ENCODE measurements around the gene MUC20. TPM values are rescaled to one million over a fixed set of nuclear protein-coding genes. Genes with fewer than 3 reads are reported as not detected.

The MUC20 gene
- total and polyA plus RNA-seq, 9 of the 15 experiments (the other 6 are each of a cell fraction or from before 2014, with no cell fraction given): 0.03 to 0.23 (median 0.15) TPM; not detected in 3

GRCh38 chr3:195698647-195699387, 22.0 kb upstream of the MUC20 start (continued):
- peak; percentile 69 for TF ChIP-seq JUND (IDR thresholded peaks at IDR 0.05; ENCODE audit: borderline replicate concordance, low read depth, low read length)
- peak; percentile 69; the same call in 2 of the 3 replicates for TF ChIP-seq JUND (tag; IDR thresholded peaks at IDR 0.05; ENCODE audit: borderline replicate concordance, low read depth, low read length)
- TF ChIP-seq CUX1 (CRISPR knock-in tag; IDR thresholded peaks at IDR 0.05): no peak
- no peak for TF ChIP-seq HDAC8 (tag; IDR thresholded peaks at IDR 0.05)
- 0 out of 2 replicates have a peak, but pooled peaks have one; percentile 1 for TF ChIP-seq HLTF (IDR thresholded peaks at IDR 0.05)
- no peak for TF ChIP-seq FOSL1 (tag; conservative IDR thresholded peaks at IDR 0.05)
- peak; percentile 53; the same call in 1 of the 2 replicates for TF ChIP-seq PTRF (tag; IDR thresholded peaks at IDR 0.05)
- TF ChIP-seq JUN (IDR thresholded peaks at IDR 0.05; ENCODE audit: borderline replicate concordance, low read depth, low read length): 0 out of 2 replicates have a peak, but pooled peaks have one; percentile 32
- TF ChIP-seq JUN (CRISPR knock-in tag; IDR thresholded peaks at IDR 0.05; ENCODE audit: borderline replicate concordance): no peak
- no peak for TF ChIP-seq SREBF1 (IDR thresholded peaks at IDR 0.05; ENCODE audit: borderline replicate concordance, low read depth, low read length)
- 0 out of 2 replicates have a peak, but pooled peaks have one; percentile 41 for TF ChIP-seq GTF2E2 (tag; IDR thresholded peaks at IDR 0.05)
- no peak for TF ChIP-seq ASH1L (IDR thresholded peaks at IDR 0.05; ENCODE audit: borderline replicate concordance, low read depth, partially characterized antibody)
- TF ChIP-seq ATF3 (IDR thresholded peaks at IDR 0.05): peak; percentile 35; the same call in 1 of the 2 replicates
- TF ChIP-seq ATF3 (CRISPR knock-in tag; conservative IDR thresholded peaks at IDR 0.05): no peak
- peak; percentile 51; the same call in 1 of the 2 replicates for TF ChIP-seq CREM (IDR thresholded peaks at IDR 0.05; ENCODE audit: low read depth)
- no peak for TF ChIP-seq DPF2 (IDR thresholded peaks at IDR 0.05)
- TF ChIP-seq ZZZ3 (IDR thresholded peaks at IDR 0.05): no peak
- no peak for TF ChIP-seq MLX (CRISPR knock-in tag; conservative IDR thresholded peaks at IDR 0.05)
- TF ChIP-seq CREB1 (IDR thresholded peaks at IDR 0.05): 0 out of 2 replicates have a peak, but pooled peaks have one; percentile 20
- no peak for TF ChIP-seq CREB1 (CRISPR knock-in tag; IDR thresholded peaks at IDR 0.05)
